ENCODE data around the gene NUP133.

DNA sequence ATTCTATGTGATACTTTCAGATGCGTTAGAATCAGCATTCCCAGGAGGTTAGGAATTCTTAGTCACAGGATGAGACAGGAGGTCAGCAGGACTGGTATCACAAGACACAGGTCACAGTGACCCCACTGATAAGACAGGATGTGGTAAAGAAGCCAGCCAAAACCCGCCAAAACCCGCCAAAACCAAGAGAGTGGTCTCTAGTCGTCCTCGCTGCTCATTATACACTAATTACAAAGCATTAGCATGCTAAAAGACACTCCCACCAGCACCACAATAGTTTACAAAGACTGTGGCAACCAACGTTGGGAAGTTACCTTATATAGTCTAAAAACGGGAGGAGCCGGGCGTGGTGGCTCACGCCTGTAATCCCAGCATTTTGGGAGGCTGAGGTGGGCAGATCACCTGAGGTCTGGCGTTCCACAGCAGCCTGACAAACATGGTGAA, 60.3 kb downstream of the NUP133 start:
- no peak for TF ChIP-seq POLR2AphosphoS5 (IDR thresholded peaks at IDR 0.05)
- TF ChIP-seq POLR2A (IDR thresholded peaks at IDR 0.05) = no peak
